Liver (tissue), 9 donors: ENCODE results near the gene PRR16. TPM values are rescaled to one million over a fixed set of nuclear protein-coding genes. Genes with fewer than 3 reads are reported as not detected.

ENCODE experiments used
- DNase-seq: peaks from one replicate; pipeline ENCODE4 v3.0.0-alpha.2; 2017; ENCODE audit warnings: low spot score
- H3K27ac ChIP-seq, 2 donors: one replicate each; pipeline ENCODE4 v1.7.0; 2013; ENCODE audit warnings: inconsistent platforms in 2 of 2, low read length in 2 of 2, control low read depth in 1 of 2, low read depth in 1 of 2, mild to moderate bottlenecking in 1 of 2
- H3K27me3 ChIP-seq, 4 donors: one replicate each; pipeline versions ENCODE4 v1.6.1 to v1.7.0; 2013; ENCODE audit warnings: low read length in 3 of 4, inconsistent platforms in 1 of 4, mild to moderate bottlenecking in 1 of 4, moderate library complexity in 1 of 4; ENCODE audit not compliant: control insufficient read depth in 4 of 4, insufficient read depth in 4 of 4
- H3K36me3 ChIP-seq, 4 donors: one replicate each; pipeline versions ENCODE4 v1.6.1 to v1.7.0; 2013; ENCODE audit warnings: low read length in 3 of 4, mild to moderate bottlenecking in 3 of 4, low read depth in 1 of 4, moderate library complexity in 1 of 4; ENCODE audit not compliant: control insufficient read depth in 4 of 4, insufficient read depth in 3 of 4
- H3K4me1 ChIP-seq, 4 donors: one replicate each; pipeline versions ENCODE4 v1.6.1 to v1.7.0; 2013; ENCODE audit warnings: low read length in 3 of 4, mild to moderate bottlenecking in 3 of 4, moderate library complexity in 1 of 4; ENCODE audit not compliant: control insufficient read depth in 4 of 4, insufficient read depth in 4 of 4
- H3K4me3 ChIP-seq, 3 donors: one replicate each; pipeline versions ENCODE4 v1.6.1 to v1.7.0; 2013; ENCODE audit warnings: low read length in 3 of 3, control low read depth in 1 of 3, low read depth in 1 of 3, mild to moderate bottlenecking in 1 of 3
- H3K9ac ChIP-seq, 2 donors: one replicate each; pipeline ENCODE4 v1.7.0; 2013; ENCODE audit warnings: low read length in 2 of 2, mild to moderate bottlenecking in 2 of 2, moderate library complexity in 2 of 2, control low read depth in 1 of 2, low read depth in 1 of 2
- H3K9me3 ChIP-seq, 4 donors: one replicate each; pipeline versions ENCODE4 v1.6.1 to v1.7.0; 2013; ENCODE audit warnings: low read length in 3 of 4; ENCODE audit not compliant: control insufficient read depth in 4 of 4
- ATF3 ChIP-seq: IDR thresholded peaks from 2 replicates; pipeline ENCODE4 v1.6.1; 2016; ENCODE audit warnings: antibody characterized with exemption
- EGR1 ChIP-seq, 2 donors: IDR thresholded peaks; 2 replicates each; pipeline ENCODE4 v1.6.1; 2016 to 2018; ENCODE audit warnings: antibody characterized with exemption in 2 of 2, low read depth in 2 of 2
- FOXA1 ChIP-seq: IDR thresholded peaks from 2 replicates; pipeline ENCODE4 v1.6.1; 2016; ENCODE audit warnings: antibody characterized with exemption
- FOXA2 ChIP-seq: IDR thresholded peaks from 2 replicates; pipeline ENCODE4 v1.6.1; 2016; ENCODE audit warnings: antibody characterized with exemption
- HNF4A ChIP-seq, 2 donors: conservative IDR thresholded peaks; 2 replicates each; pipeline ENCODE4 v1.6.1; 2016; ENCODE audit warnings: antibody characterized with exemption in 2 of 2, mild to moderate bottlenecking in 2 of 2
- HNF4G ChIP-seq: IDR thresholded peaks from 2 replicates; pipeline ENCODE4 v1.6.1; 2016; ENCODE audit warnings: antibody characterized with exemption
- JUND ChIP-seq, 2 donors: IDR thresholded peaks; 2 replicates each; pipeline ENCODE4 v1.6.1; 2016; ENCODE audit warnings: antibody characterized with exemption in 2 of 2
- MAX ChIP-seq: IDR thresholded peaks from 2 replicates; pipeline ENCODE4 v1.6.1; 2016; ENCODE audit warnings: antibody characterized with exemption
- NR2F2 ChIP-seq: IDR thresholded peaks from 2 replicates; pipeline ENCODE4 v1.6.1; 2016; ENCODE audit warnings: antibody characterized with exemption
- RAD21 ChIP-seq, 2 donors: IDR thresholded peaks; 2 replicates each; pipeline ENCODE4 v1.6.1; 2016; ENCODE audit warnings: antibody characterized with exemption in 2 of 2, mild to moderate bottlenecking in 2 of 2
- REST ChIP-seq: IDR thresholded peaks from 2 replicates; pipeline ENCODE4 v1.6.1; 2016; ENCODE audit warnings: antibody characterized with exemption, mild to moderate bottlenecking
- SP1 ChIP-seq: IDR thresholded peaks from 2 replicates; pipeline ENCODE4 v1.6.1; 2018; ENCODE audit warnings: antibody characterized with exemption, mild to moderate bottlenecking
- TAF1 ChIP-seq: conservative IDR thresholded peaks from 2 replicates; pipeline ENCODE4 v1.6.1; 2016; ENCODE audit warnings: antibody characterized with exemption, mild to moderate bottlenecking
- YY1 ChIP-seq: IDR thresholded peaks from 2 replicates; pipeline ENCODE4 v1.6.1; 2016; ENCODE audit warnings: antibody characterized with exemption, mild to moderate bottlenecking
- ZBTB33 ChIP-seq: IDR thresholded peaks from 2 replicates; pipeline ENCODE4 v1.6.1; 2016; ENCODE audit warnings: antibody characterized with exemption
- whole genome bisulfite sequencing: extraction: QIAGEN DNeasy Blood & Tissue Kit; methylation state at CpG from one replicate; pipeline ENCODE4 v1.1.7; 2013; 5-methylcytosine and 5-hydroxymethylcytosine counted together
- polyA plus RNA-seq, 2 donors: library from polyadenylated mRNA; stranded (reverse) in 1 of 2; unstranded in 1 of 2; fragments of 200-250 nt in 1 of 2; fragments of >200 nt in 1 of 2; fragmentation: Nextera tagmentation in 1 of 2; extraction: Ambion mirVana in 1 of 2; gene quantifications; one replicate each; pipeline versions ENCODE4 v1.2.1 to v1.2.3, GENCODE V29; 2013 to 2015
- total RNA-seq, 2 donors: library from RNA; depleted of rRNA; stranded (reverse); fragments of >200 nt; gene quantifications; one replicate each; pipeline ENCODE4 v1.2.3, GENCODE V29; 2014
- donor health status: healthy.
- donor health status: healthy.
- donor health status: healthy.
- donor health status: healthy.
- donor health status: healthy.

PRR16 gene
- total and polyA plus RNA-seq, 4 donors, result 0.14 to 0.42 (median 0.21) TPM

- H3K27ac ChIP-seq, result no peak overlapping the region
- no peaks in the 10 kb centered on the region for H3K36me3 ChIP-seq
- H3K4me1 ChIP-seq, result no peaks in the 10 kb centered on the region
- TF ChIP-seq HNF4G (no peak), NR2F2 (no peak), YY1 (no peak), HNF4A (conservative IDR thresholded peaks at IDR 0.05) (no peak), ZBTB33 (no peak), RAD21 (IDR thresholded peaks at IDR 0.05) (no peak), FOXA2 (no peak), ATF3 (no peak), FOXA1 (no peak), REST (no peak), MAX (no peak), TAF1 (no peak)
- no peak for DNase-seq
- no peak overlapping the region for H3K4me3 ChIP-seq
- H3K27me3 ChIP-seq, result peaks cover 0 to 5% (median 0%) of the 10 kb centered on the region in 4 donors
- H3K9me3 ChIP-seq, result no peaks in the 10 kb centered on the region
- 57% methylated on average over 2 of the region's 2 CpGs for WGBS
- H3K9ac ChIP-seq, result no peak overlapping the region
These were observed 46.1 kb downstream of the PRR16 start for GRCh38 chr5:120510098-120510637.

GRCh38 chr5:120510994-120511686 lies 47.0 kb downstream of the PRR16 start:
- H3K4me1 ChIP-seq, result no peaks in the 10 kb centered on the region
- peaks cover 0 to 5% (median 0%) of the 10 kb centered on the region in 4 donors for H3K27me3 ChIP-seq
- H3K4me3 ChIP-seq, result no peak overlapping the region
- H3K9me3 ChIP-seq, result no peaks in the 10 kb centered on the region
- no peak overlapping the region for H3K9ac ChIP-seq
- no peak overlapping the region for H3K27ac ChIP-seq
- 61% methylated on average over 4 of the region's 4 CpGs for WGBS
- H3K36me3 ChIP-seq, result no peaks in the 10 kb centered on the region
- no peak for TF ChIP-seq NR2F2
- TF ChIP-seq FOXA2, result no peak
- TF ChIP-seq SP1, result no peak
- no peak for TF ChIP-seq HNF4A (conservative IDR thresholded peaks at IDR 0.05)
- no peak for TF ChIP-seq EGR1 (IDR thresholded peaks at IDR 0.05; ENCODE audit: low read depth in 2 of 2)
- TF ChIP-seq JUND (IDR thresholded peaks at IDR 0.05), result no peak
- no peak for TF ChIP-seq ZBTB33
- DNase-seq, result no peak
